ENCODE results near the gene KLHL35.

GRCh38 chr11:75398906-75399305 is 34.1 kb downstream of the KLHL35 start:
- TF ChIP-seq CTCF (conservative IDR thresholded peaks at IDR 0.05 in 1 of 2, IDR thresholded peaks at IDR 0.05 in 1 of 2; ENCODE audit: low read depth in 1 of 2, low read length in 2 of 2) (no peak), EZH2 (IDR thresholded peaks at IDR 0.05; ENCODE audit: low read length, missing control alignments) (no peak)
